GM13977 (cell line): ENCODE measurements around the gene METTL22.
"Not testable (repeated sequence)": the region's sequence is repeated elsewhere in the genome, so short reads cannot be mapped to it uniquely, and the experiment has no call there.

Source experiments
- DNase-seq: peaks from one replicate; pipeline ENCODE4 v3.0.0; 2012; ENCODE audit warnings: low spot score
- in situ Hi-C: fragments of 300-500 bp; cut with MboI; formaldehyde crosslinking; loops from one replicate; pipeline ENCODE4 v1.12.0; 2022; ENCODE audit warnings: low sequenced_read_pairs, low pct_unique_long_range_greater_than_20kb, mixed read lengths, inconsistent platforms; ENCODE audit not compliant: unreplicated experiment
- TF ChIP-seq, protein P1 (sequence below): IDR thresholded peaks from 2 replicates; pipeline ENCODE4 v1.5.1; 2012; ENCODE audit warnings: mild to moderate bottlenecking, control low read depth; ENCODE audit not compliant: insufficient read depth; ENCODE audit errors: extremely low read depth, missing control alignments

Gene METTL22

DNA sequence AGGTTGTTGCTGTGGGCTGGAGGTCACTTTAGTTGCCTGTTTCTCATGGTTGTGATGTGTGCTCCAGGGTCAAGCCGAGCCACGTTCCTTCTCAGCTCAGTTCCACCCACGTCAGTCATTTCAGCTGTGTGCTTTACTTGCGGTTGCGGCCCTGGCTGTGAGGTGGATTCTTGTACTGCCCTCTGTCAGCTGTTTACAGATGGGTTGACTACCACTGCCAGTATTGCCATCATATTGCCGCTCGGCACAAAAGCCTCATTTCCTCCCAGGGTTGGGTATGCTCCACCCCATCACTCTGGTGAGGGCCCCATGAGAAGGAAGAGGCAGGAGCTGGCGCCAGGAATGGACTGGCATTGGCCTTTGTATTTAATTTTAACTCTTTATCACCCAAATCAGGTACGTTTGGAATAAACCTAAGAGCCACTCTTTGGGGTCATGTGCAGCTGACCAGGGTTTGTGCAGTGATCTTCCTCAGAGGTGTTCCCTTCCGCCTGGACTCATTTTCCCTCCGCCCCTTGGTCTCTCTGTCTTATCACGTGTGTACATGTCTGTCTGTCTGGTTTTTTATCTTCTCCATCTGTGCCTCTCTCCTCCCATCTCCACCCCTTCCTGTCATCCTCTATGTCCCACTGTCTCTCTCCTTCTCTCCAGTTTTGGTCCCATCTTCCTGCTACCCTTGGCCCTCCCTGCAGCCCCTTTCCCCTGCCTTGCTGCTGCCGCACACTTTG, 25.0 kb downstream of the METTL22 start:
- TF ChIP-seq, protein P1, sequence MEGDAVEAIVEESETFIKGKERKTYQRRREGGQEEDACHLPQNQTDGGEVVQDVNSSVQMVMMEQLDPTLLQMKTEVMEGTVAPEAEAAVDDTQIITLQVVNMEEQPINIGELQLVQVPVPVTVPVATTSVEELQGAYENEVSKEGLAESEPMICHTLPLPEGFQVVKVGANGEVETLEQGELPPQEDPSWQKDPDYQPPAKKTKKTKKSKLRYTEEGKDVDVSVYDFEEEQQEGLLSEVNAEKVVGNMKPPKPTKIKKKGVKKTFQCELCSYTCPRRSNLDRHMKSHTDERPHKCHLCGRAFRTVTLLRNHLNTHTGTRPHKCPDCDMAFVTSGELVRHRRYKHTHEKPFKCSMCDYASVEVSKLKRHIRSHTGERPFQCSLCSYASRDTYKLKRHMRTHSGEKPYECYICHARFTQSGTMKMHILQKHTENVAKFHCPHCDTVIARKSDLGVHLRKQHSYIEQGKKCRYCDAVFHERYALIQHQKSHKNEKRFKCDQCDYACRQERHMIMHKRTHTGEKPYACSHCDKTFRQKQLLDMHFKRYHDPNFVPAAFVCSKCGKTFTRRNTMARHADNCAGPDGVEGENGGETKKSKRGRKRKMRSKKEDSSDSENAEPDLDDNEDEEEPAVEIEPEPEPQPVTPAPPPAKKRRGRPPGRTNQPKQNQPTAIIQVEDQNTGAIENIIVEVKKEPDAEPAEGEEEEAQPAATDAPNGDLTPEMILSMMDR = no peak
- no peak for DNase-seq
- in situ Hi-C loops = no loop called here

DNA sequence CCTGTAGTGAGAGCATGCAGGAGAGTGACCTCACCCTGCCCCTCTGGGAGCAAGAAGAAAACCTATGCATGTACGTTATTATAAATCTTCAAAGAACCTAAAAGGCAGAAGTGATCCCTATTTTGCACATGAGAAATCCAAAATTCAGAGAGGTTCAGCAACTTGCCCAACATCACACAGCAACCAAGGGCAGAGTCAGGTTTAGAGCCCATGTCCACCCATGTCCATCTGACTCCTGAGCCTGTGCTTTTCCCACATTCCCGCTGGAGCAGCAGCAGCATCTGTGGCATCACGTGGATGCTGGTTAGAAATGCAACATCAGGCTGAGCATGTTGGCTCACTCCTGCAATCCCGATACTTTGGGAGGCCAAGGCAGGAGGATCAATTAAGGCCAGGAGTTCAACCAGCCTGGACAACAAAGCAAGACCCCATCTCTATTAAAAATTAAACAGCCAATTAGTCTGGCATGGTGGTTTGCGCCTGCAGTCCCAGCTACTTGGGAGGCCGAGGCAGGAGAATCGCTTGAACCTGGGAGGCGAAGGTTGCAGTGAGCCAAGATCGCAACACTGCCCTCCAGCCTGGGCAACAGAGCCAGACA, 26.3 kb downstream of the METTL22 start:
- in situ Hi-C loops = no loop called here
- TF ChIP-seq, protein P1 = no peak
- DNase-seq = no peak

DNA sequence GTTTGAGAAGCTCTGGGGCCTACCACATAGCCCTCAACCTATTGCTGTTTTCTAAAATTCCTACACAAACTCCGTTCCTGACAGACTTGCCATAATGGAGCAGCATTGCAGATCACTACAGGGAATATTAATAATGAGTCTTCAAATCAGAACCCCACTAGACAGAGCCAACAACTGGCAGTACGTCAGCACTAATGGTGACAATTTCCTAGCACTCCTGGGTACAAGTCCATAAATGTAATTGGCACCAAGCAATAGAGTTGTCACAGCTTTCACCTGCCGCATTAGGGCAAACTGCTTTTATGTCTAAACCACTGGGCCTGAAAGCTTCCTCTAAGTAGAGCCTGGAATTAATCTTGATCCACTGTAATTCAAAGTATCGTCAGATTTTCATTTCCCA, 27.4 kb downstream of the METTL22 start:
- TF ChIP-seq, protein P1 = no peak
- no peak for DNase-seq
- in situ Hi-C loops = no loop called here

DNA sequence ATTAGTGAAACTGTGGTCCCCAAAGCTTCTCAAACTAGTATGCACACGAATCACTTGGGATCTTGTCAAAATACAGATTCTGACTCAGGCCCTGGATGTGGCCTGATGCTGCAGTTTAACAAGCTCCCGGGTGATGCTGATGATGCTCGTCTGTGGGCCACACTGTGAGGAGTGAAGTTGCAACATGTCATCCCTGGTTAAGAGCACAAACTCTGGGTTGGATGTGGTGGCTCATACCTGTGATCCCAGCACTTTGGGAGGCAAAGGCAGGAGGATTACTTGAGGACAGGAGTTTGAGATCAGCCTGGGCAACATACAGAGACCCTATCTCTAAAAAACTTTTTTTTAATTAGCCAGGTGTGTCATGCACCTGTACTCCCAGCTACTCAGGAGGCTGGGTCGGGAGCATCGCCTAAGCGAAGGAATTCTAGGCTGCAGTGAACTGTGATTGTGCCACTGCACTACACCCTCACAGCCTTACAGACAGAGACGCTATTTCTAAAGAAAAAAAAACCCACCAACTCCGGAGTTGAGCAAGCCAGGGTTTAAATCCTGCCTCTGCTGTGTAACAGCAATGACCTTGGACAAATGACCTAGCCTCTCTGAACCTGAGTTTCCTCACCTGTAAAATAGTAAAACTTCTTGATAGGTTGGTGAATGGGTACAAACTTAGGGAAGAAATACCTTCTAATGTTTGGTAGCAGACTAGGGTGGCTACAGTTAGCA, 28.5 kb downstream of the METTL22 start:
- in situ Hi-C loops = loop anchor here (25.0 kb wide), 1 partner anchor 487 kb away; no protein-coding TSS in a partner anchor
- TF ChIP-seq, protein P1 = no peak

DNA sequence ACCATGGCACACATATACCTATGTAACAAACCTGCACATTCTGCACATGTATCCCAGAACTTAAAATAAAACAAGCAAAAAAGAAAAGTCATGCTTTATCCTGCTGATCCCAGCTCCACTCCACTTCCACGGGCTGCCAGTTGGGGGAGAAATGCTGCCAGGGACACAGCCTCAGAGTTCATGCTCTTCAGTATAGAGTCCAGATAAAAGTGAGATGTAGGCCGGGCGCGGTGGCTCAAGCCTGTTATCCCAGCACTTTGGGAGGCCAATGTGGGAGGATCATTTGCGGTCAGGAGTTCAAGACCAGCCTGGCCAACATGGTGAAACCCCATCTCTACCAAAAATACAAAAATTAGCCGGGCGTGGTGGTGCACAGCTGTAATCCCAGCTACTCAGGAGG, 30.5 kb downstream of the METTL22 start:
- in situ Hi-C loops = loop anchor here (25.0 kb wide), 1 partner anchor 485 kb away; no protein-coding TSS in a partner anchor
- not testable (repeated sequence) for DNase-seq

More for the DNA sequence above, 28.5 kb downstream of the METTL22 start:
- DNase-seq = no peak

DNA sequence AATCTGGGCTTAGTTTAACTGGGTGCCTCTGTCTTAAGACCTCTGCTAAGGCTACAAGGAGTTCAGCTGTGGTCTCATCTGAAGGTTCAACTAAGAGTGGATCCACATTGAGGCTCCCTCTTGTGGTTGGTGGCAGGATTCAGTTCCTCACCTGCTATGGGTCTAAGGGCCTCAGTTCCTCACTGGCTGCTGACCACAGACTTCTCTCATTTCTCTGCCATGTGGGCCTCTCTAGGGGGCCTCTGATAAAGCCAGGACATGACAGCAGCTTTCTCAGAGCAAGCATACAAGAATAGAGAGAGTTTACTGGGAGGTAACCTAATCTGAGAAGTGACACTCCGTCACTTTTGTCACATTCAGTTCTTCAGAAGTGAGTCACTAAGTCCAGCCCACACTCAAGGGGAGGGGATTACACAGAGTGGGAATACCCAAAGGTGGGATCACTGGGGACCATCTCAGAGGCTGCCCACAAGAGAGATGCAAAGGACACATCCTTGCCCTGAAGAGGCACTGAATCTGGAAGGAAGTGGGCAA, 33.8 kb downstream of the METTL22 start:
- TF ChIP-seq, protein P1 = peak; percentile 68
- DNase-seq = peak; percentile 57
- in situ Hi-C loops = loop anchor here (25.0 kb wide), 1 partner anchor 482 kb away; no protein-coding TSS in a partner anchor
